ENCODE results near the gene TP53TG3B.
"Not testable (repeated sequence)": the region's sequence is repeated elsewhere in the genome, so short reads cannot be mapped to it uniquely, and the experiment has no call there.

The TP53TG3B gene

GRCh38 chr16:33360541-33360940 lies at the start of gene TP53TG3B:
Gene TP53TG3B (plus strand): TSS chr16:33360841. CDS start chr16:33360909, 68 bp downstream.
- not testable (repeated sequence) for DNase-seq (ENCODE audit: low read depth, low spot score)

GRCh38 chr16:33336226-33337012 lies 24.2 kb upstream of the TP53TG3B start:
- peak; percentile 41 for DNase-seq (ENCODE audit: low read depth, low spot score)

DNA sequence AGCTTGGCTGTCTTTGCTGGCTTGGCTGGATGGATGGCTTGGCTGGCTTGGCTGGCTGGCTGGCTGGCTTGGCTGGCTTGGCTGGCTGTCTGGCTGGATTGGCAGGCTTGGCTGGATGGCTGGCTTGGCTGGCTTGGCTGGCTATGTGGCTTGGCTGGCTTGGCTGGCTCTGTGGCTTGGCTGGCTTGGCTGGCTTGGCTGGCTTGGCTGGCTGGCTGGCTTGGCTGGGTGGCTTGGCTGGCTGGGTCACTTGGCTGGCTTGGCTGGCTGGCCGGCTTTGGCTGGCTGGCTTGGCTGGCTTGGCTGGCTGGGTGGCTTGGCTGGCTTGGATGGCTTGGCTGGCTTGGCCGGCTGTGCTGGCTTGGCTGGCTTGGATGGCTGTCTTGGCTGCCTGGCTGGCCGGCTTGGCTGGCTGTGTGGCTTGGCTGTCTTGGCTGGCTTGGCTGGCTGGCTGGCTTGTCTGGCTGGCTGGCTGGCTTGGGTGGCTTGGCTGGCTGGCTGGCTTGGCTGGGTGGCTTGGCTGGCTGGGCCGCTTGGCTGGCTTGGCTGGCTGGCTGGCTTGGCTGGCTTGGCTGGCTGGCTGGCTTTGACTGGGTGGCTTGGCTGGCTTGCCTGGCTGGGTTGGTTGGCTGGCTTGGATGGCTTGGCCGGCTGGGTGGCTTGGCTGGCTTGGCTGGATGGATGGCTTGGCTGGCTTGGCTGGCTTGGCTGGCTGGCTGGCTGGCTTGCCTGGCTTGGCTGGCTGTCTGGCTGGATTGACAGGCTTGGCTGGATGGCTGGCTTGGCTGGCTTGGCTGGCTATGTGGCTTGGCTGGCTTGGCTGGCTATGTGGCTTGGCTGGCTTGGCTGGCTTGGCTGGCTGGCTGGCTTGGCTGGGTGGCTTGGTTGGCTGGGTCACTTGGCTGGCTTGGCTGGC lies 22.8 kb upstream of the TP53TG3B start:
- peak; percentile 47 for DNase-seq (ENCODE audit: low read depth, low spot score)

DNA sequence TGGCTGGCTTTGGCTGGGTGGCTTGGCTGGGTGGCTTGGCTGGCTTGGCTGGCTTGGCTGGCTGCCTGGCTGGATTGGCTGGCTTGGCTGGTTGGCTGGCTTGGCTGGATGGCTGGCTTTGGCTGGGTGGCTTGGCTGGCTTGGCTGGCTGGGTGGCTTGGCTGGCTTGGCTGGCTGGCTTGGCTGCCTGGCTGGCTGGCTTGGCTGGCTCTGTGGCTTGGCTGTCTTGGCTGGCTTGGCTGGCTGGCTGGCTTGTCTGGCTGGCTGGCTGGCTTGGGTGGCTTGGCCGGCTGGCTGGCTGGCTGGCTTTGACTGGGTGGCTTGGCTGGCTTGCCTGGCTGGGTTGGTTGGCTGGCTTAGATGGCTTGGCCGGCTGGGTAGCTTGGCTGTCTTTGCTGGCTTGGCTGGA lies 22.1 kb upstream of the TP53TG3B start:
- peak; percentile 35 for DNase-seq (ENCODE audit: low read depth, low spot score)

DNA sequence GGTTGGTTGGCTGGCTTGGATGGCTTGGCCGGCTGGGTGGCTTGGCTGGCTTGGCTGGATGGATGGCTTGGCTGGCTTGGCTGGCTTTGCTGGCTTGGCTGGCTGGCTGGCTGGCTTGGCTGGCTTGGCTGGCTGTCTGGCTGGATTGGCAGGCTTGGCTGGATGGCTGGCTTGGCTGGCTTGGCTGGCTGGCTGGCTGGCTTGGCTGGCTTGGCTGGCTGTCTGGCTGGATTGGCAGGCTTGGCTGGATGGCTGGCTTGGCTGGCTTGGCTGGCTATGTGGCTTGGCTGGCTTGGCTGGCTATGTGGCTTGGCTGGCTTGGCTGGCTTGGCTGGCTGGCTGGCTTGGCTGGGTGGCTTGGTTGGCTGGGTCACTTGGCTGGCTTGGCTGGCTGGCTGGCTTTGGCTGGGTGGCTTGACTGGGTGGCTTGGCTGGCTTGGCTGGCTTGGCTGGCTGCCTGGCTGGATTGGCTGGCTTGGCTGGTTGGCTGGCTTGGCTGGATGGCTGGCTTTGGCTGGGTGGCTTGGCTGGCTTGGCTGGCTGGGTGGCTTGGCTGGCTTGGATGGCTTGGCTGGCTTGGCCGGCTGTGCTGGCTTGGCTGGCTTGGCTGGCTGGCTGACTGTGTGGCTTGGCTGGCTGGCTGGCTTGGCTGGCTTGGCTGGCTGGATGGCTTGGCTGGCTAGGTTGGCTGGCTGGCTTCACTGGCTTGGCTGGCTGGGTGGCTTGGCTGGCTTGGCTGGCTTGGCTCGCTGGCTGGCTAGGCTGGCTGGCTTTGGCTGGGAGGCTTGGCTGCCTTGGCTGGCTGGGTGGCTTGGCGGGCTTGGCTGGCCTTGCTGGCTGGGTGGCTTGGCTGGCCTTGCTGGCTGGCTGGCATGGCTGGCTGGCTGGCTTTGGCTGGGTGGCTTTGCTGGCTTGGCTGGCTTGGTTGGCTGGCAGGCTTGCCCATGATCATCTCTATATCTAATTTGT lies 21.3 kb upstream of the TP53TG3B start:
- peak; percentile 50 for DNase-seq (ENCODE audit: low read depth, low spot score)
